ENCODE data around the gene MEX3A. TPM values are rescaled to one million over a fixed set of nuclear protein-coding genes. Genes with fewer than 3 reads are reported as not detected.

The MEX3A gene
- polyA plus RNA-seq, 1 donor (not counting 4 experiments of a cell fraction or from before 2014, with no cell fraction given) = 1.1 TPM

DNA sequence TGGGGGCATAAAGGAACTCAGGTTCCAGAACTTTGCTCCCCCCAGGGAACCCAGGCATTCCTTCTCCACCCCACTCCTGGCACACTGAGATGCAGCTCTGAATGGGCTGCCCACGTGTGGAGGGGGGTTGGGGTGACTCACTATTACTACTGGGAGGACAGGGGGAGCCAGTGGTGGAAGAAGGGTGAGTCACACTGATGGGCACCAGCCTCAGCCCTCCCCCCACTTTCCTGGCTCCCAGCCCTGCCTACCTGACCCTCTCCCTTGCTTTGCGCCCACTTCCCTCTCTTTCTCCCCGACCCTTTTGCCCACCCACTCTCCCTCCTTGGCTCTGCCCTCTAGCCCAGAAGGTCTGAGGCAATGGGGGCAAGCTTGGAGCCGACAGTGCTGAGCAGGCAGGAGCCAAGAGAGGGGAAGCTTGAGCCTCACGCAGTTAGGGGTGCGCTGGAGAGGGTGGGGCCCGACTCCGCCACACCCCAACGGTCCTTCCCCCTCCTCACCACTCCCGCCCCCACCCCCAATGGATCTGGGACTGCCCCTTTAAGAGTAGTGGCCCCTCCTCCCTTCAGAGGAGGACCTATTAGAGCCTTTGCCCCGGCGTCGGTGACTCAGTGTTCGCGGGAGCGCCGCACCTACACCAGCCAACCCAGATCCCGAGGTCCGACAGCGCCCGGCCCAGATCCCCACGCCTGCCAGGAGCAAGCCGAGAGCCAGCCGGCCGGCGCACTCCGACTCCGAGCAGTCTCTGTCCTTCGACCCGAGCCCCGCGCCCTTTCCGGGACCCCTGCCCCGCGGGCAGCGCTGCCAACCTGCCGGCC, 32.0 kb upstream of the MEX3A start, which contains the start of gene LMNA:
TSS of gene LMNA (plus strand) at position 611 of the 818 bp plus-strand sequence. CDS start 208 bp downstream, outside the sequence.
- peaks cover 2 to 4% of the 10 kb centered on the region in 2 experiments for H3K36me3 ChIP-seq (ENCODE audit: control insufficient read depth in 2 of 2, extremely low read depth in 1 of 2, insufficient read depth in 2 of 2, low read length in 2 of 2)
- DNase-seq (ENCODE audit: low read depth, low spot score) (peak; percentile 96), FAIRE-seq (peak; percentile 67)
- dilution Hi-C loops (cut with MboI; ENCODE audit: extremely low pct_ligation_motif_present, low sequenced_read_pairs) = no loop called here
- TF ChIP-seq, protein P1, sequence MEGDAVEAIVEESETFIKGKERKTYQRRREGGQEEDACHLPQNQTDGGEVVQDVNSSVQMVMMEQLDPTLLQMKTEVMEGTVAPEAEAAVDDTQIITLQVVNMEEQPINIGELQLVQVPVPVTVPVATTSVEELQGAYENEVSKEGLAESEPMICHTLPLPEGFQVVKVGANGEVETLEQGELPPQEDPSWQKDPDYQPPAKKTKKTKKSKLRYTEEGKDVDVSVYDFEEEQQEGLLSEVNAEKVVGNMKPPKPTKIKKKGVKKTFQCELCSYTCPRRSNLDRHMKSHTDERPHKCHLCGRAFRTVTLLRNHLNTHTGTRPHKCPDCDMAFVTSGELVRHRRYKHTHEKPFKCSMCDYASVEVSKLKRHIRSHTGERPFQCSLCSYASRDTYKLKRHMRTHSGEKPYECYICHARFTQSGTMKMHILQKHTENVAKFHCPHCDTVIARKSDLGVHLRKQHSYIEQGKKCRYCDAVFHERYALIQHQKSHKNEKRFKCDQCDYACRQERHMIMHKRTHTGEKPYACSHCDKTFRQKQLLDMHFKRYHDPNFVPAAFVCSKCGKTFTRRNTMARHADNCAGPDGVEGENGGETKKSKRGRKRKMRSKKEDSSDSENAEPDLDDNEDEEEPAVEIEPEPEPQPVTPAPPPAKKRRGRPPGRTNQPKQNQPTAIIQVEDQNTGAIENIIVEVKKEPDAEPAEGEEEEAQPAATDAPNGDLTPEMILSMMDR (optimal IDR thresholded peaks at IDR 0.05 in 1 of 3, IDR thresholded peaks at IDR 0.05 in 1 of 3, conservative IDR thresholded peaks at IDR 0.05 in 1 of 3; ENCODE audit: extremely low read depth in 1 of 3, insufficient read depth in 2 of 3, low read length in 3 of 3) = no peak
- no peak for TF ChIP-seq EZH2 (IDR thresholded peaks at IDR 0.05; ENCODE audit: low read length)
- H3K4me2 ChIP-seq (ENCODE audit: control insufficient read depth, extremely low read depth, insufficient read depth, low read depth, low read length) = peak within 1 kb of the TSS; percentile 82
- H3K4me3 ChIP-seq (ENCODE audit: control insufficient read depth in 2 of 3, extremely low read depth in 1 of 3, insufficient read depth in 2 of 3, low read depth in 1 of 3, low read length in 3 of 3) = peak within 1 kb of the TSS; percentile 77 to 99 (median 84)
- H3K4me1 ChIP-seq (ENCODE audit: control insufficient read depth, extremely low read depth, insufficient read depth, low read length) = peaks cover 32% of the 10 kb centered on the region
- no peaks in the 10 kb centered on the region for H3K9me1 ChIP-seq (ENCODE audit: control insufficient read depth, extremely low read depth, insufficient read depth, low read length)
- no peaks in the 10 kb centered on the region for H3K9me3 ChIP-seq (ENCODE audit: control insufficient read depth, low read depth, low read length)
- peak within 1 kb of the TSS; percentile 96 for H3K27ac ChIP-seq (ENCODE audit: control insufficient read depth, insufficient read depth, low read length)
- peak within 1 kb of the TSS; percentile 100 for H3K9ac ChIP-seq (ENCODE audit: control insufficient read depth, extremely low read depth, insufficient read depth, low read length)
- H4K20me1 ChIP-seq (ENCODE audit: control insufficient read depth, extremely low read depth, insufficient read depth, low read length) = peaks cover 20% of the 10 kb centered on the region
- H2AFZ ChIP-seq (ENCODE audit: control insufficient read depth, low read length) = peak within 1 kb of the TSS; percentile 61
- no peaks in the 10 kb centered on the region for H3K27me3 ChIP-seq (ENCODE audit: control insufficient read depth, extremely low read depth, insufficient read depth, low read length)
- H3K79me2 ChIP-seq (ENCODE audit: control insufficient read depth, insufficient read depth, low read length) = peaks cover 46% of the 10 kb centered on the region

DNA sequence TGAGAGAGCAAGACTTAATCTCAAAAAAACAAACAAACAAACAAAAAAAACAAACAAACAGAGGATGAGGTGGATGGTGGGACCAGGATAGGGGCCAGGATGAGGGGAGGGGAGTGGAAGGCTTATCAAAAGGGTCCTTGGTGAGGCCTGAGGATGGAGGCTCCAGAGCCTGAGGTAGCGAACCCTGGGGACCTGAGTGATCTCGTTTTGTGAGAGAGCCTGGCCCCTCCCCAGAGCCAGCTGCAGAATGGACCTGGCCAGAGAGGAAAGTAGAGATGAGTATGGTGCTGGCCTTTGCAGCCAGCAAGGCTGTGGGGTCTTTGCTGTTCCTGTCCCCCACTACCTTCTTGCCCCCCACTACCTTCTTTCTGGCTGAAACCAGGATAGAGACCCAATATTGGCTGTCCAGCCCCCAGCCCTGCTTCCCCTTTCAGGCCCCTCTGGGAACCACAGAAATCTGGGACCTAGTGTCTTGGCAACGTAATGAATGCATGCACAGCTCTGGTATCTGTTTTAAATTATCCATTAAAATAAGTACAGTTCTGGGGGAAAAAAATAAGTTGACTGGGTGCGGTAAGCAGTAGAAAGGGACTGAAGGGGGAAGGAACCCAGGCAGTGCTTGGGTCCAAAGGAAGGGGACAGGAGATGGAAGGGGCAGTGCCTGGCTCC, 31.2 kb upstream of the MEX3A start:
- DNase-seq (ENCODE audit: low read depth, low spot score) = no peak
- dilution Hi-C loops (cut with MboI; ENCODE audit: extremely low pct_ligation_motif_present, low sequenced_read_pairs) = no loop called here
- H3K4me2 ChIP-seq (ENCODE audit: control insufficient read depth, extremely low read depth, insufficient read depth, low read depth, low read length) = peak overlapping the region; percentile 82
- peak overlapping the region; percentile 96 for H3K27ac ChIP-seq (ENCODE audit: control insufficient read depth, insufficient read depth, low read length)
- no peak overlapping the region for H2AFZ ChIP-seq (ENCODE audit: control insufficient read depth, low read length)
- H3K4me3 ChIP-seq (ENCODE audit: control insufficient read depth in 2 of 3, extremely low read depth in 1 of 3, insufficient read depth in 2 of 3, low read depth in 1 of 3, low read length in 3 of 3) = no peak overlapping the region
- peaks cover 15% of the 10 kb centered on the region for H4K20me1 ChIP-seq (ENCODE audit: control insufficient read depth, extremely low read depth, insufficient read depth, low read length)
- peaks cover 2 to 4% of the 10 kb centered on the region in 2 experiments for H3K36me3 ChIP-seq (ENCODE audit: control insufficient read depth in 2 of 2, extremely low read depth in 1 of 2, insufficient read depth in 2 of 2, low read length in 2 of 2)
- TF ChIP-seq, protein P1 (optimal IDR thresholded peaks at IDR 0.05 in 1 of 3, IDR thresholded peaks at IDR 0.05 in 1 of 3, conservative IDR thresholded peaks at IDR 0.05 in 1 of 3; ENCODE audit: extremely low read depth in 1 of 3, insufficient read depth in 2 of 3, low read length in 3 of 3) = no peak
- no peak for TF ChIP-seq EZH2 (IDR thresholded peaks at IDR 0.05; ENCODE audit: low read length)
- H3K79me2 ChIP-seq (ENCODE audit: control insufficient read depth, insufficient read depth, low read length) = peaks cover 38% of the 10 kb centered on the region
- H3K9me3 ChIP-seq (ENCODE audit: control insufficient read depth, low read depth, low read length) = no peaks in the 10 kb centered on the region
- H3K9me1 ChIP-seq (ENCODE audit: control insufficient read depth, extremely low read depth, insufficient read depth, low read length) = no peaks in the 10 kb centered on the region
- H3K27me3 ChIP-seq (ENCODE audit: control insufficient read depth, extremely low read depth, insufficient read depth, low read length) = no peaks in the 10 kb centered on the region
- peaks cover 25% of the 10 kb centered on the region for H3K4me1 ChIP-seq (ENCODE audit: control insufficient read depth, extremely low read depth, insufficient read depth, low read length)
- FAIRE-seq = no peak
- peak overlapping the region; percentile 100 for H3K9ac ChIP-seq (ENCODE audit: control insufficient read depth, extremely low read depth, insufficient read depth, low read length)

Data from keratinocyte (primary cell).